Measurements from ENCODE around the gene ZEB1.

DNA sequence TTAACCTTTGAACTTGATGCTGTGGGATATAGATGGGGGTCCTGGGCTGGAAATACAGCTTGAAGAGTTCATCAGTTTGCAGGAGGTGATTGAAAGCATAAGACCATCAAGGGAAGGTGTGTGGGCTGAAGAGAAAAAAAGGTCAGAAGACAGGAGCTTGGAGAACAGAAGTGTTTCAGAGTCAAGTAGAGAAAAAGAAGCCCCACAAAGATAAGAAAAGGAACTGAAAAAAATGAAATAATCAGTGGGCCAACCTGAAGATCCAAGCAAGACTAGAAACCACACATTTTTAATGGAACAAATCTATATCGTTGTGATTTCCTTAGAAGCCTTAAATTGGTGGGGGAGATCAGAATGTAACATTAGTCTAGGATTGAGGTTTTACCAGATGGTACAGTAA, 22.5 kb downstream of the ZEB1 start:
- TF ChIP-seq, protein P1, sequence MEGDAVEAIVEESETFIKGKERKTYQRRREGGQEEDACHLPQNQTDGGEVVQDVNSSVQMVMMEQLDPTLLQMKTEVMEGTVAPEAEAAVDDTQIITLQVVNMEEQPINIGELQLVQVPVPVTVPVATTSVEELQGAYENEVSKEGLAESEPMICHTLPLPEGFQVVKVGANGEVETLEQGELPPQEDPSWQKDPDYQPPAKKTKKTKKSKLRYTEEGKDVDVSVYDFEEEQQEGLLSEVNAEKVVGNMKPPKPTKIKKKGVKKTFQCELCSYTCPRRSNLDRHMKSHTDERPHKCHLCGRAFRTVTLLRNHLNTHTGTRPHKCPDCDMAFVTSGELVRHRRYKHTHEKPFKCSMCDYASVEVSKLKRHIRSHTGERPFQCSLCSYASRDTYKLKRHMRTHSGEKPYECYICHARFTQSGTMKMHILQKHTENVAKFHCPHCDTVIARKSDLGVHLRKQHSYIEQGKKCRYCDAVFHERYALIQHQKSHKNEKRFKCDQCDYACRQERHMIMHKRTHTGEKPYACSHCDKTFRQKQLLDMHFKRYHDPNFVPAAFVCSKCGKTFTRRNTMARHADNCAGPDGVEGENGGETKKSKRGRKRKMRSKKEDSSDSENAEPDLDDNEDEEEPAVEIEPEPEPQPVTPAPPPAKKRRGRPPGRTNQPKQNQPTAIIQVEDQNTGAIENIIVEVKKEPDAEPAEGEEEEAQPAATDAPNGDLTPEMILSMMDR (conservative IDR thresholded peaks at IDR 0.05 in 1 of 2, IDR thresholded peaks at IDR 0.05 in 1 of 2; ENCODE audit: low read depth in 1 of 2, low read length in 2 of 2), result no peak
- TF ChIP-seq EZH2 (IDR thresholded peaks at IDR 0.05; ENCODE audit: low read length, missing control alignments), result no peak

All from fibroblast of lung (primary cell).